Fibroblast of the aortic adventitia (primary cell): ENCODE results near the gene PHF5A. TPM values are rescaled to one million over a fixed set of nuclear protein-coding genes. Genes with fewer than 3 reads are reported as not detected.

Experiments used
- DNase-seq: peaks from one replicate; pipeline ENCODE4 v3.0.0-alpha.2; 2010; ENCODE audit warnings: low read depth
- H3K4me3 ChIP-seq: 2 replicates; pipeline ENCODE4 v1.5.1; 2011; ENCODE audit warnings: low read depth, mild to moderate bottlenecking, control low read depth, low read length, moderate library complexity
- CTCF ChIP-seq: IDR thresholded peaks from 2 replicates; pipeline ENCODE4 v1.5.1; 2011; ENCODE audit warnings: mild to moderate bottlenecking, low read length, control low read depth, inconsistent platforms; ENCODE audit not compliant: insufficient read depth
- total RNA-seq: library from RNA; depleted of rRNA; stranded (reverse); fragments of >200 nt; gene quantifications from 2 replicates; pipeline ENCODE4 v1.2.3, GENCODE V29; 2012; ENCODE audit warnings: low replicate concordance

Gene PHF5A
- total RNA-seq, 1 donor = 34.6 TPM

GRCh38 chr22:41511521-41511968 lies 43.1 kb upstream of the PHF5A start:
- TF ChIP-seq CTCF = no peak
- no peak for DNase-seq
- no peak overlapping the region for H3K4me3 ChIP-seq

- TF ChIP-seq CTCF = no peak
- no peak for DNase-seq
- H3K4me3 ChIP-seq = no peak overlapping the region
Measured at GRCh38 chr22:41508770-41509170, 40.3 kb upstream of the PHF5A start.

- no peak for TF ChIP-seq CTCF
- no peak for DNase-seq
- no peak overlapping the region for H3K4me3 ChIP-seq
Measured at GRCh38 chr22:41507330-41508063, 39.0 kb upstream of the PHF5A start.

GRCh38 chr22:41505511-41506220 lies 37.2 kb upstream of the PHF5A start:
- DNase-seq = no peak
- TF ChIP-seq CTCF = no peak

GRCh38 chr22:41504816-41505215 lies 36.3 kb upstream of the PHF5A start:
- no peak for TF ChIP-seq CTCF
- H3K4me3 ChIP-seq = no peak overlapping the region
- no peak for DNase-seq

More at GRCh38 chr22:41505511-41506220, 37.2 kb upstream of the PHF5A start:
- no peak overlapping the region for H3K4me3 ChIP-seq

- TF ChIP-seq CTCF = no peak
- DNase-seq = peak; percentile 75
- no peak overlapping the region for H3K4me3 ChIP-seq
Measured at GRCh38 chr22:41504397-41504796, 35.9 kb upstream of the PHF5A start.
